ENCODE measurements around the gene RAP2C. TPM values are rescaled to one million over a fixed set of nuclear protein-coding genes. Genes with fewer than 3 reads are reported as not detected.

Gene RAP2C
- total RNA-seq, 1 experiment from 2014 or later: 52.7 TPM

DNA sequence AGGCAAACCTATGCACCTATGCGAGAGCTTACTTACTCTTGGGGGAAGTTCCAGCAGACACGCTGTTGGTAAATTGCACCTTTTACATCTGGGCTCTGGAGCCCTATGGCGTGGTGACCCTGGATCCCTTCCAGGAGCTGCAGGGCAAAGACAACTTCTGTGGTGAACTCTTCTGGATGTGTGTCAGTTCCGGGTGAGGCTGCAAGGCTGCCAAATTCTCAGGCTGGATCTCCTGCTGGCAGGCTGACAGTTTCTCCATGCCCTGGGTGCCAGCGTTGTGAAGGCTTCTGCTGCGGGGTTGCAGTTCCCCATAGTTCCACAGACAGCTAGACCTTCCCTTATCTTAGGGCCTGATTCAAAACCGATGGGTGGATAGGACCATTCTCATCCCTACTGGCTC, 37.9 kb downstream of the RAP2C start:
- H3K4me2 ChIP-seq (ENCODE audit: insufficient read depth, insufficient read length, low read length): no peak overlapping the region
- no peak overlapping the region for H3K9ac ChIP-seq (ENCODE audit: extremely low read depth, insufficient read length, low read length)
- no peak overlapping the region for H2BK15ac ChIP-seq (ENCODE audit: low read depth, low read length)
- no peak overlapping the region for H3K27ac Mint-ChIP-seq
- H4K91ac ChIP-seq (ENCODE audit: insufficient read length, low read depth, low read length): no peak overlapping the region
- no peaks in the 10 kb centered on the region for H3K27me3 Mint-ChIP-seq (ENCODE audit: low read depth)
- H3K23ac ChIP-seq (ENCODE audit: insufficient read length, low read depth, low read length): no peak overlapping the region
- H3K23me2 ChIP-seq (ENCODE audit: insufficient read length, low read depth, low read length, poor library complexity, severe bottlenecking): no peaks in the 10 kb centered on the region
- no peaks in the 10 kb centered on the region for H3K79me1 ChIP-seq (ENCODE audit: insufficient read depth, low read depth, low read length, poor library complexity, severe bottlenecking)
- no peak overlapping the region for H2BK20ac ChIP-seq (ENCODE audit: low read depth, low read length, poor library complexity, severe bottlenecking)
- no peaks in the 10 kb centered on the region for H3K79me2 ChIP-seq (ENCODE audit: insufficient read depth, low read length)
- no CpG with 5 or more reads among the region's 7 CpGs for WGBS (ENCODE audit: extremely low coverage, insufficient read length, low lambda C conversion rate)
- H2BK12ac ChIP-seq (ENCODE audit: insufficient read length, low read depth, low read length): no peak overlapping the region
- peaks cover 8 to 15% of the 10 kb centered on the region in 2 experiments for H3K4me1 Mint-ChIP-seq
- no peak overlapping the region for H2AK5ac ChIP-seq (ENCODE audit: insufficient read length, low read length)
- no peaks in the 10 kb centered on the region for H3K9me3 ChIP-seq (ENCODE audit: control insufficient read depth, low read depth, low read length)
- no peak for DNase-seq
- H3K27ac ChIP-seq (ENCODE audit: insufficient read length, low read depth, low read length): no peak overlapping the region
- H3K4me1 ChIP-seq (ENCODE audit: insufficient read depth, low read length): no peaks in the 10 kb centered on the region
- no peak overlapping the region for H3T11ph ChIP-seq (ENCODE audit: low read length)
- H2BK120ac ChIP-seq (ENCODE audit: low read depth, low read length, poor library complexity, severe bottlenecking): no peak overlapping the region
- no peaks in the 10 kb centered on the region; a peak in 1 of 5 replicates for H3K9me3 Mint-ChIP-seq
- no peaks in the 10 kb centered on the region for H4K20me1 ChIP-seq (ENCODE audit: control insufficient read depth, insufficient read depth, insufficient read length)
- no peak overlapping the region for H3K56ac ChIP-seq (ENCODE audit: insufficient read length, low read depth, low read length)
- no peak overlapping the region for H3K18ac ChIP-seq (ENCODE audit: insufficient read length, low read depth, low read length)
- TF ChIP-seq, protein P1, sequence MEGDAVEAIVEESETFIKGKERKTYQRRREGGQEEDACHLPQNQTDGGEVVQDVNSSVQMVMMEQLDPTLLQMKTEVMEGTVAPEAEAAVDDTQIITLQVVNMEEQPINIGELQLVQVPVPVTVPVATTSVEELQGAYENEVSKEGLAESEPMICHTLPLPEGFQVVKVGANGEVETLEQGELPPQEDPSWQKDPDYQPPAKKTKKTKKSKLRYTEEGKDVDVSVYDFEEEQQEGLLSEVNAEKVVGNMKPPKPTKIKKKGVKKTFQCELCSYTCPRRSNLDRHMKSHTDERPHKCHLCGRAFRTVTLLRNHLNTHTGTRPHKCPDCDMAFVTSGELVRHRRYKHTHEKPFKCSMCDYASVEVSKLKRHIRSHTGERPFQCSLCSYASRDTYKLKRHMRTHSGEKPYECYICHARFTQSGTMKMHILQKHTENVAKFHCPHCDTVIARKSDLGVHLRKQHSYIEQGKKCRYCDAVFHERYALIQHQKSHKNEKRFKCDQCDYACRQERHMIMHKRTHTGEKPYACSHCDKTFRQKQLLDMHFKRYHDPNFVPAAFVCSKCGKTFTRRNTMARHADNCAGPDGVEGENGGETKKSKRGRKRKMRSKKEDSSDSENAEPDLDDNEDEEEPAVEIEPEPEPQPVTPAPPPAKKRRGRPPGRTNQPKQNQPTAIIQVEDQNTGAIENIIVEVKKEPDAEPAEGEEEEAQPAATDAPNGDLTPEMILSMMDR (conservative IDR thresholded peaks at IDR 0.05): no peak
- H3K14ac ChIP-seq (ENCODE audit: insufficient read depth, low read length): no peak overlapping the region
- no peaks in the 10 kb centered on the region for H3K36me3 Mint-ChIP-seq (ENCODE audit: insufficient read depth in 1 of 3, low read depth in 3 of 3)
- no peak overlapping the region for H4K5ac ChIP-seq (ENCODE audit: insufficient read length, low read depth, low read length)
- H3K4ac ChIP-seq (ENCODE audit: low read depth, low read length): no peak overlapping the region
- no peak overlapping the region for H3K4me3 Mint-ChIP-seq
- no peak overlapping the region for H4K8ac ChIP-seq (replicated peaks; ENCODE audit: insufficient read length, low read depth, low read length)
- no peak overlapping the region for H2AFZ ChIP-seq (ENCODE audit: low read length)
- no peaks in the 10 kb centered on the region for H3K27me3 ChIP-seq (ENCODE audit: insufficient read depth, low read length)
- H2BK5ac ChIP-seq (ENCODE audit: insufficient read length, low read length): no peak overlapping the region
